Measurements from ENCODE around the gene SYT11.
"Not testable (repeated sequence)": the region's sequence is repeated elsewhere in the genome, so short reads cannot be mapped to it uniquely, and the experiment has no call there.

SYT11 gene

DNA sequence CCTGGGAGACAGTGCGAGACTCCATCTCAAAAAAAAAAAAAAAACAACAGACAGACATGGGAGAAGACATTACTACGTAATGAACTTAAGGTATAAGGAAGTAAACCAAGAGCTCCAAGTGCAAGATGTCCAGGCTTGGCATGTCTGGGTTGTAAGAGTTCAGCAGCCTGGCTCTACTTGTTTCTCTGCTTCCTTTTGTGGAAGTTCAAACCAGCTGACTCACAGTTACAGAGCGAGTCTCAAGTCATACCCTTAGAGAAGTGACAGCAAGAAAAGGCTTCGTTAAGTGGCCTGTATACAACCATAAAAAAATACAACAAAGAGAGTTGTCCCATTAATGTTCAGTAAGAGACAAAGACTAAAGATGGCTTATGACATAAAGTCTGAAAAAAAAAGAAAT is 50.5 kb downstream of the SYT11 start:
- no peak for DNase-seq

DNA sequence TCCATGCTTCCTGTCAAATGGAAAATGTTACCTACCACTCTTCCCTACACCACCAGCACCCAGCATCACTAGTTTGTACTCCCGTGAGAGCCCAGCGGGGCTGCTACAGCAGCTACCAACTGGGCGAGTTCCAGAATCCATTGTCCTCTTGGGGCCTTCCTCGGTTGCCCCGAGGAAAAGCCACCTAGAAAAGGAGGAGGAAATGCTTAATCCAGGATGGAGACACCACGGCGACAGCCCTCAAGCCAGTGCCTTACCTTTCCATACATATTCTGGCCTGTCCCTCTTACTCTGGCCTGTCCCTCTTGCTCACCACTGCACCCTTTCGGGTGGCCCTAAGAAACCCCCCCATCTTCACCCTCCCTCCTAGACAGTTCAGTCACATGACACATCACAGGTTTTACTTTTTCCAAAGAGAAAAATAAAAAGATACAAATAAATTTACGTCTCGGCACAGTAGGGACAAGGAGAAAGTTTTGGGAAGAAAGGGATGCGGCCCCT is 51.3 kb downstream of the SYT11 start:
- no peak for DNase-seq

DNA sequence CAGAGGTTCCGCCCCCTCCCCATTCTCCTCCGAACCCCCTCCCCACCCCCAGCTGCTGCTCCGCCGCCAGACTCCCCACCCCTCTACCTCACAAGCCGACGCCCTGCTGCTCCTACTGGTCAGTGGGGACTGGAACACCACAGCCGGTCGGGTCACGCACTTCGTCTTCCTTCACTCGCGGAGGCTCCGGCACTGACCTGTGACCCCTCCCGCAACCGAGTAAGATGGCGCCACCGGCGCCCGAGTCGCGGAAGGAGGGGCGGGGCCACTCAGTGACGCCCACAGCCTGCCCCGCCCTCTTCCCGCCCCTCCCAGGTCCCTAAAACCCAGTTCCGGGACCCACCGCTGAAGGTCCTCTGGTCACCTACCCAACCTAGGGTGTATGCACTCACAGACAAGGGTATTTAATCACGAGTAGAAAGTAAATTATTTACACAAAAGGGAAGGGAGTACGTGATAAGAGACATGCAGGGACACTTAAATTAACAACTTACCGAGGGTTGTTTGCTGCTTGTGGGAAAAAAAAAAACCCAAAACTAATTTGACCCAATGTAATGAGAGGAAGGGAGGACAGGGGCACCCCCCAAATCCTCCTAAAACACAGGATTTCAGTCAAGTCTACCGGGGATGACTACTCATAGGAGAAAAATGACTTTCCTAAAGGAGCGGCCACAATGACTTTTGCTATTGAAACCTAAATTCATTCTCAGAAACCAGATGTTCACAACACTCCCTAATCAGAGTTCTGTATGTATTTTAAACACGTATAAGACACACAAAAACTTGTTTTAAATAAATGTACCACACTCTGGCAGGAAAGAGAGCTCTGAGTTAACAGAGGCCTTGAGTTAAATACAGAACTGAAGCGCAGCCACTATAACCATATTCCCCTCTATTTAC is 52.0 kb downstream of the SYT11 start, which contains the start of gene RIT1:
TSS of gene RIT1 (minus strand) at position 194 of the 900 bp plus-strand sequence. CDS start 588 bp downstream, outside the sequence.
- peak; percentile 73 to 76 for DNase-seq

DNA sequence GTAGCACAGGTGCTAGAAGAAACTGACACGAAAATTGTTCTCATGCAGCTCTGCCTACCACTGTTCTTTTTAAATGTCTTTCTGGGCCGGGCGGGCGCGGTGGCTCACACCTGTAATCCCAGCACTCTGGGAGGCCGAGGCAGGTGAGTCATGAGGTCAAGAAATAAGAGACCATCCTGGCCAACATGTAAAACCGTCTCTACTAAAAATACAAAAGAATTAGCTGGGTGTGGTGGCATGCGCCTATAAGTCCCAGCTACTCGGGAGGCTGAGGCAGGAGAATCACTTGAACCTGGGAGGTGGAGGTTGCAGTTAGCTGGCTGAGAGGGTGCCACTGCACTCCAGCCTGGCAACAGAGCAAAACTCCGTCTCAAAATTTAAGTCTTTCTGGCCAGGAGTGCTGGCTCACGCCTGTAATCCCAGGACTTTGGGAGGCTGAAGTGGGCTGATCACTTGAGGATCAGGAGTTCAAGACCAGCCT is 52.7 kb downstream of the SYT11 start:
- DNase-seq = no peak

DNA sequence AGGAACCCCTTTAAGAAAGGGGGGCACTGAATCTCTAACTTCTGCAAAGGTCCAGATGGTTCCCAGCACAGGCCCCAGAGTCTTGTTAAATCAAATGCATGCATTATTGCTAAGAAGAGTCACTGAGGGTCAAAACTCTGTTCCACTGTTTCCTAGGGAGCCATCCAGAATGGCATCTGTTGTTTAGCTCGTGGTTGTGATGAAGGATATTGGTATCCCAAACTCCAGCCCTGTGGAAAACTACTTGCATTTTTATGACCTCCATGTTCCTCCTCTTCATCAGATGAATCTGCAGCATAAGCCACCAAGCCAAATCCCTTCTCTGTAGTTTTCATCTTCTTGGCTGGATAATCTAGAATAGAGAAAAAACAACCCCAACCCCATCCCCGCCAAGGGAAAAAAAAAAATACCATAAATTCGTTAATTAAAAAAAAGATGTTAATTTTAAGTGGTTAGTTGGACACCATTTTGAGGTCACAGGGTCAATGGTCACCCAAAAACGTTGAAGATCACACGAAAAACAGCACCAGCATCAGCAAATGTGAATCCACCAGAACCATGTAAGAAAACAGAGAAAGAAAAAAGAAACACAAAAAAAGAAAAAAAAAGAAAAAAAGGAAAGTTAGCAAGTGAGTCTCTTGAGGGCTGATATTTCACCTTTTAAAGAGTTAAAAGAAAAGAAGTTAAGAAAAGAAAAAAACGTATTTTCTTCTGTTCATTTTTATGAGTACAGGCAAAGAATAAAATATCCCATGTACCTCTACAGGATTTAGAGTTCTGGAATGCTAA is 54.8 kb downstream of the SYT11 start:
- DNase-seq = no peak

DNA sequence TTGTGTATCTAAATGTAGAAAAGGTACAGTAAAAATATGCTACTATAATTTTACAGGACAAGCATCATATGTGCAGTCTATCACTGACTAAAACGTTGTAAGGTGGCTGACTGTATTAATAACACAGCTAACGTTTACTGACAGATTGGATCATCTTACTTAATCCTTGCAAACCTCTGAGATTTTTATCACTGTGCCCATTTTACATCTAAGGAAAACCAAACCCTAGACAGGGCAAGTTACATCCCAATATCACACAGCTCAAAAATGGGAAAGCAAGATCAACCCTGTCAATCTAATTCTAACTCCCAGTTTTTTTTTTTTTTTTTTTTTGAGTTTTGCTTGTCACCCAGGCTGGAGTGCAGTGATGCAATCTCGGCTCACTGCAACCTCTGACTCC is 59.3 kb downstream of the SYT11 start:
- DNase-seq = no peak

DNA sequence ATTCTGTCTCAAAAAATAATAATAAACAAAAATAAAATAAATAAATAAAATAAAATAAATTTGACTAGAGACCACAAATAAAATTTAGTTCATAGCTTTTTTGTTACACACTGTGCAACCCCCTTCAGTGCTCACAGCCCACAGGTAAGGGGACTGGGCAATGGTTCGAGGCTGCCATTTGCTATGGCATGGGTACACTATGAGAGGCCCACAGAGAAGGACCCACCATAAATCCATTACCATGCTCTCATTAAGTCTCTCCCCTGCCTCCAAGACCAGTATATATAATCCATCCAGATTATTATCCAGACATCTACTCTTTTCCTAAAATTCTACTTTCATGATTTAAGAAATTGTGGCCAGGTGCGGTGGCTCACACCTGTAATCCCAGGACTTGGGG is 60.4 kb downstream of the SYT11 start:
- no peak for DNase-seq

DNA sequence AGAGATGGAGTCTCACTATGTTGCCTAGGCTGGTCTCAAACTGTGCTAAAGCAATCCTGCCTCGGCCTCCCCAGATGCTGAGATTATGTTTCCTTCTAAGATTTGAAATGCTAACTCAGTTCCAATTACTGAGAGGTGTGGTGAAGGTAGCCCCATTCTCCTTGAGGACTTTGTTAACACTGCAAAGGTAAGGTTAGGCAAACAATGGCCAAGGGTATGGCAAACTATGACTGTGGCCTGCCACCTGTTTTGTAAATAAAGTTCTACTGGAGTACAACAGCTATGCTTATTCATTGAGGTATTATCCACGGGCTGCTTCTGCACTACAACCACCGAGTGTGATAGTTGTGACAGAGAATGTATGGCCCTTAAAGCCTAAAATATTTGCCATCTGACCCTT is 61.4 kb downstream of the SYT11 start:
- DNase-seq = no peak

DNA sequence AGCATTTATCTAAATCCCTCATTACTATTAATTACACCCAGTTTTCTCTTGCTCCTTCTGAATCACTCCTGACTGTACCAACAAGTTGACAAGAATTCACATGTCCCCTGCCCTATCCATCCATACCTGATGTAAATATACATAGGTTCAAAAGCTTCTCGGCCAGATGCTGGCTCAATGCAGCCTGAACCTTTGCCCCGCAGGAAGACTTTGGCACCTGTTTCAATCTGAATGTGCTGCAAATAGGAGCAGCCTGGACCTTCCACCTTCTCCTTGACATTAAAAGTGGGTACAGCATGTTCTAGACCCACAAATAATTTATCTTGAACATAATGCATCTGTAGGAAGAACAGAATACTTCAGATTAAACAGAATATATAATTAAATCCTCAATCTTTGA is 66.1 kb downstream of the SYT11 start:
- DNase-seq = no peak

DNA sequence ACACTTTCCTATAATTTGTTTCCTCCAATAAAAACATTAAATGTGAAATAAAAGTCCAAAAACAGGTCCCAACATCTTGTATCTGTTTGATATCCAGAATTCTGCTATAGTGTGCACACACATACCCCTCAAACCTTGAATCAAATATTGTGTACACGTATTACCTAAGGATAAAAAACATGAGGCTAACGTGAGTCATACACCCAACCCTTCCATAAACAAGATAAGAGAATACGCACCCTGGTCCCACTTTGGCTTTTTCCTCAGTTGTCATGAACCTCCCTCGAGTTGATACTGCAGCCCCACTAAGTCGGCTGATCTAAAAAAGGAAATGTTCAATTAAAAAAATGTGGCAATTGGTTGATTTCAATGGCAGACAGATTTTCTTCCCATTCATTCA is 69.7 kb downstream of the SYT11 start:
- no peak for DNase-seq

DNA sequence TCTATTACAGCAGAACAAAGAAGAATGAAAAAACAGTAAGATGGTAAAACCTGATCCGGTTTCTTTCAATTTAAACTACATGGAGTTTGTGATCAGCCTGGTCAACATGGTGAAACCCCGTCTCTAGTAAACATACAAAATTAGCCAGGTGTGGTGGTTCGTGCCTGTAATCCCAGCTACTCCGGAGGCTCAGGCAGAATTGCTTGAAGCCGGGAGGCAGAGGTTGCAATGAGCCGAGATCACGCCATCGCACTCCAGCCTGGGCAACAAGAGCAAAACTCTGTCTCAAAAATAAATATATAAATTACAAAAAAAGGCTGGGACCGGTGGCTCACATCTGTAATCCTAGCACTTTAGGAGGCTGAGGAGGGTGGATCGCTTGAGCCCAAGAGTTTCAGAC is 71.4 kb downstream of the SYT11 start:
- not testable (repeated sequence) for DNase-seq

DNA sequence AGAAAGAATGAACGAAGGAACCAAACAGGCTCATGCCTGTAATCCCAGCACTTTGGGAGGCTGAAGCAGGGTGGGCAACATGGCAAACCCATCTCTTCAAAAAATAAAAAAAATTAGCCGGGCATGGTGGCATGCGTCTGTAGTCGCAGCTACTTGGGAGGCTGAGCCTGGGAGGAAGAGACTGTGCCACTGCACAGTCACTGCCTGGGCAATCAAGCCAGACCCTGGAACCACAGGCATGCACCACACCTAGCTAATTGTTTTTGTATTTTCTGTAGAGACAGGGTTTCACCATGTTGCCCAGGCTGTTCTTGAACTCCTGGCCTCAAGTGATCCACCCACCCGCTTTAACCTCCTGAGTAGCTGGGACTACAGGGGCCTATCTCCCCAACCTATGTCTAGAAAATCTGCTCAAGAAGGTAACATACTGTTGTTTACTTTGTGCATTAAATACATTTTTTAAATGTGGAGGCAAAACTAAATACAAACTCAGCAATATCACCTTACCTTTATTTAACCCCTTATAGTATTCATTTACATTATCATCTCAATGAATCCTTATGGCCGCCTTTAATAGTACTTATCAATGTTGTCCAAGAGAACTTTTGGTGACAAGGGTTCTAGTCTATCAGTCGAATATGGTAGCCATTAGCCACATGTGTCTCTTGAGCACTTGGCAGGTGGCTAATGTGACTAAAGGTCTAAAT is 72.1 kb downstream of the SYT11 start:
- no peak for DNase-seq

DNA sequence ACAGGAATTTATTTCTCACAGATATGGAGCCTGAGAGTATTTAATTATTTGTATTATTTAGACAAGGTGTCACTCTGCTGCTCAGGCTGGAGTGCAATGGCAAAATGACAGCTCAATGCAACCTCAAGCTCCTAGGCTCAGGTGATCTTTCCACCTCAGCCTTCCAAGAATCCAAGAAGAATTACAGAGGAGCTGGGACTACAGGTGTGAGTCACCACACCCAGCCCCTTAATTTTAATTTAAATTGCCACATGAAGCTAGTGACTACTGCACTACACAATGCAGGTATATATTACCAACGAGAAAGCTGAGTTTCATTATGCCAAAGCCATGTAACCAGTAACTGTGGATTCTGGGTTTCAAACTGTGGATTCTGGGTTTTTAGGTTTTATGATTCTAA is 72.7 kb downstream of the SYT11 start:
- no peak for DNase-seq

DNA sequence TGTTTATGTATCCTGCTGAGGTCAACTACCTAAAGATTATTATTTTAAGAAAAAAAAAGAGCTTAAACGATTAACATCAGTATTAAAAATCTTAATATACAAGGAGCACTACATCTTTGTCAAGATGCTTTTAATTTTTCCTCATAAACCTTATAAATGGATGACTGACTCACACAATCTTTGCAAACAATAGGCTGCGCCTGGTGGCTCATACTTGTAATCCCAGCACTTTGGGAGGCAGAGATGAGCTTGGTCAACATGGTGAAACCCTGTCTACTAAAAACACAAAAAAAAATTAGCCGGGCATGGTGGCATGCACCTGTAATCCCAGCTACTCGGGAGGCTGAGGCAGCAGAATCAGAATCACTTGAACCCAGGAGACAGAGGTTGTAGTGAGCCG is 73.1 kb downstream of the SYT11 start:
- DNase-seq = no peak

DNA sequence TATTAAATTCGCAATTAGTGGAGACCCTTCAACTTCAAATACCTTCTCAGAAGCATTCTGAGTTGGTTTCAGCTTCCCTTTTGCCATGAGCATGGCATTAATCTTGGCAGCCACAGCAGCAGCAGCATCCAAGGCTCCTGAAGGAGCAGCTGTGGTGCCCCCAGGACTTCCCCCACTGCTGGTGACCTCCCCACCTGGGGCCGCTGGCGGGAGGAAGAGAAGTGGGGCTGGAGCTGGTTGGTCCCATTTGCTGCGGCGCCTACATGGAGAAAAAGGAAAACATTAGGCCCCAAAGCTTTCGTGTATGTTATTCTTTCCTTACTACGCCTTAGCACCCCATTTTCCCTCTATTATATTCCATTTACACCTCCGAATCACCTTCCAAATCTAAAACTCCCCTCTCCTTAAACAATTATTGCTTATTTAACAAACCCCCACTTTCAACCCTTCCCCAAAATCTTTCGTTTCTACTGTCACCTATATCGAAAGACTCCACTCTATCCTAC is 74.3 kb downstream of the SYT11 start:
- no peak for DNase-seq

DNA sequence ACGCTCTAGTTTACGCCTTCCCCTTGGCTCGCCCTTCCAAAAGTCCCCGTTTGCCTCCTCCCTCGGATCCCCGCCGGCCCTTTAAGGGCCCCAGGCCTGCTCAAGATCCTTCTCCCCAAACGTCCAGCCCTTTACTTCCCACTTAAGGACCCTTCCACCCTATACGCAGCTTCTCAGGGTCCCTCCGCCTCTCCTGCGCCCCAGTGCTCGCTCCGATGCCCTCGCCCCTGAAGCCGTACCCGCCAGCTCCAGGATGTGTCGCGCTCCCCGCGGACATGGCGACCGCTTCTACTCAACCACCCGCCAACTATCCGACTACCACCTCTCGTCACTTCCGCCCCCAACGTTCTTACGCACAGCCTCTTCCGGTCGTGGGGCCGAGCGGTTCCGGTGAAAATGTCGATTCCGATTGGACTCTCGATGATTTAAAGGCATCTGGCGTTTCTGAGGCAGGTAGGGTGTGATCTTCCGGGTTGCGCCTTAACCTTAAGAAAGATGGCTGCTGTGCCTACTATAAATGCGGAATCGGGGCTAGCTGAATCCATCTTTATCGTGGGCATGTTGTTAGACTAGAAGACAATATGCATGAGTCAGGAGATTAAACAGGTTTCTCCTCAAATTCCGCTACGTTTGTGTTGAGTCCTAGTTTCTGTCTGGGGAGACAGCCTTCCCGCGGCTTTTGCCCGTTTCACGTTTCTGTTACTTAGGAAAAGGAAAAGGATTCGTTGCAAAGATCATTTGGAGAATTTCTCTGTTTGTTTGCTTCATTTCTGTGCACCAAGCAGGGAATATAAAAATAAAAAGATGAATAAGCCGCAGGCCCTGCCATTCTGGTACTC is 74.9 kb downstream of the SYT11 start, which contains the start of gene KHDC4:
TSS of gene KHDC4 (minus strand) at position 317 of the 839 bp plus-strand sequence. CDS start at position 277, 40 bp downstream.
- peak; percentile 91 for DNase-seq

Data from activated CD4-positive, alpha-beta T cell treated with anti-CD3 and anti-CD28 coated beads, Interleukin-2, amount 50 U/mL, for 4 hours (primary cell).